Mammary epithelial cell (primary cell): ENCODE results near the gene WDR37.

Source experiments
- CTCF ChIP-seq, 2 donors: IDR thresholded peaks in 1 of 2; conservative IDR thresholded peaks in 1 of 2; 2 replicates each; pipeline ENCODE4 v1.5.1; 2011 to 2012; ENCODE audit warnings: inconsistent platforms in 2 of 2, low read length in 2 of 2, mild to moderate bottlenecking in 2 of 2, control low read depth in 1 of 2, low read depth in 1 of 2; ENCODE audit not compliant: insufficient read depth in 1 of 2; ENCODE audit errors: extremely low read depth in 1 of 2
- EZH2 ChIP-seq: IDR thresholded peaks from 2 replicates; pipeline ENCODE4 v1.6.1; 2012; ENCODE audit warnings: low read length, inconsistent platforms, borderline replicate concordance

GRCh38 chr10:1178506-1178905 is 122.3 kb downstream of the WDR37 start:
- TF ChIP-seq CTCF (conservative IDR thresholded peaks at IDR 0.05 in 1 of 2, IDR thresholded peaks at IDR 0.05 in 1 of 2; ENCODE audit: extremely low read depth in 1 of 2, insufficient read depth in 1 of 2, low read depth in 1 of 2, low read length in 2 of 2) (no peak), EZH2 (no peak)
